B cell (primary cell): ENCODE measurements around the gene KCTD14.

ENCODE experiments used
- EZH2 ChIP-seq: IDR thresholded peaks from 2 replicates; pipeline ENCODE4 v1.6.1; 2012; ENCODE audit warnings: borderline replicate concordance, low read depth, mild to moderate bottlenecking, moderate library complexity, low read length; ENCODE audit not compliant: insufficient read depth, poor library complexity, severe bottlenecking
- TF ChIP-seq, protein P1 (sequence below): fragments of 200-600 bp; IDR thresholded peaks from one replicate; pipeline ENCODE4 v1.8.0; 2022; ENCODE audit warnings: antibody characterized with exemption, mild to moderate bottlenecking

DNA sequence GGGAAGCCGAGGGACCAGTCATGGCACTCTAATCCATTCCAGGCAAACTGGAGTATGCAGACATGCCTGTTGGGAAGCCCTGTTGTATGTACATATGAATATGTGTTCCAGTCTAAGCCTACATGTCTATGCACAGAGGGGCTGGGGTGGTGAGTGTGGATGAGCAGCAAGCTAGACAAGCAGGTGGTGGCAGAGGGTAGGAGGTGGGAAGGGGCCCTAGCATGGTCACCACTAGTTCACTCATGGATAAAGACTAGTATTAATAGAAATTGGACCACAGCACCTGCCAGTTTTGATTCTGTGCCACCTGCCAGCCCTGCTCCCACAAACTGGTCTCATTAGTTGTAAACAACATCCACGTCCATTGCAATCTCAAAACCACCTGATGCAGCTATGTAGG, 42.1 kb upstream of the KCTD14 start:
- TF ChIP-seq, protein P1, sequence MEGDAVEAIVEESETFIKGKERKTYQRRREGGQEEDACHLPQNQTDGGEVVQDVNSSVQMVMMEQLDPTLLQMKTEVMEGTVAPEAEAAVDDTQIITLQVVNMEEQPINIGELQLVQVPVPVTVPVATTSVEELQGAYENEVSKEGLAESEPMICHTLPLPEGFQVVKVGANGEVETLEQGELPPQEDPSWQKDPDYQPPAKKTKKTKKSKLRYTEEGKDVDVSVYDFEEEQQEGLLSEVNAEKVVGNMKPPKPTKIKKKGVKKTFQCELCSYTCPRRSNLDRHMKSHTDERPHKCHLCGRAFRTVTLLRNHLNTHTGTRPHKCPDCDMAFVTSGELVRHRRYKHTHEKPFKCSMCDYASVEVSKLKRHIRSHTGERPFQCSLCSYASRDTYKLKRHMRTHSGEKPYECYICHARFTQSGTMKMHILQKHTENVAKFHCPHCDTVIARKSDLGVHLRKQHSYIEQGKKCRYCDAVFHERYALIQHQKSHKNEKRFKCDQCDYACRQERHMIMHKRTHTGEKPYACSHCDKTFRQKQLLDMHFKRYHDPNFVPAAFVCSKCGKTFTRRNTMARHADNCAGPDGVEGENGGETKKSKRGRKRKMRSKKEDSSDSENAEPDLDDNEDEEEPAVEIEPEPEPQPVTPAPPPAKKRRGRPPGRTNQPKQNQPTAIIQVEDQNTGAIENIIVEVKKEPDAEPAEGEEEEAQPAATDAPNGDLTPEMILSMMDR = no peak
- TF ChIP-seq EZH2 = no peak
